ENCODE data around the gene EFCAB10.

GRCh38 chr7:105519353-105519752 is 61.9 kb downstream of the EFCAB10 start:
- TF ChIP-seq CTCF (IDR thresholded peaks at IDR 0.05) (no peak), POLR2A (IDR thresholded peaks at IDR 0.05) (no peak)
